GM23338 (cell line): ENCODE data around the gene IGSF11. TPM values are rescaled to one million over a fixed set of nuclear protein-coding genes. Genes with fewer than 3 reads are reported as not detected.

ENCODE experiments used
- ATAC-seq: fragments of 200-7000 bp; cut with Tn5 transposase; 3 replicates; pipeline ENCODE4 v1.9.1; 2020
- DNase-seq: peaks from one replicate; pipeline ENCODE4 v3.0.0-alpha.2; 2015; ENCODE audit warnings: low spot score
- H2AFZ ChIP-seq: fragments of 200-600 bp; sonication (generic); 2 replicates; pipeline ENCODE4 v1.8.0; 2016; ENCODE audit warnings: antibody characterized with exemption, mild to moderate bottlenecking, moderate library complexity
- H3F3A ChIP-seq: fragments of 200-600 bp; sonication (generic); replicated peaks from 2 replicates; pipeline ENCODE4 v1.8.0; 2017; ENCODE audit warnings: antibody characterized with exemption, mixed run types, low read depth
- H3K27ac ChIP-seq: fragments of 200-600 bp; sonication (generic); 2 replicates; pipeline ENCODE4 v1.6.1; 2016; ENCODE audit warnings: low read depth
- H3K27me3 ChIP-seq: fragments of 200-600 bp; sonication (generic); 2 replicates; pipeline ENCODE4 v1.8.0; 2016; ENCODE audit warnings: mild to moderate bottlenecking, mixed run types, moderate library complexity; ENCODE audit not compliant: insufficient read depth
- H3K36me3 ChIP-seq: fragments of 200-600 bp; sonication (generic); 2 replicates; pipeline ENCODE4 v1.8.0; 2016; ENCODE audit warnings: mild to moderate bottlenecking; ENCODE audit not compliant: insufficient read depth
- H3K4me1 ChIP-seq: fragments of 200-600 bp; sonication (generic); 2 replicates; pipeline ENCODE4 v1.8.0; 2016; ENCODE audit warnings: mild to moderate bottlenecking, moderate library complexity; ENCODE audit not compliant: insufficient read depth
- H3K4me2 ChIP-seq: fragments of 200-600 bp; sonication (generic); 2 replicates; pipeline ENCODE4 v1.7.1; 2017; ENCODE audit warnings: mixed run types
- H3K4me3 ChIP-seq: fragments of 200-600 bp; sonication (generic); 2 replicates; pipeline ENCODE4 v1.6.1; 2016; ENCODE audit warnings: mixed run types
- H3K79me2 ChIP-seq: fragments of 200-600 bp; sonication (generic); replicated peaks from 2 replicates; pipeline ENCODE4 v1.8.0; 2017; ENCODE audit warnings: mild to moderate bottlenecking; ENCODE audit not compliant: insufficient read depth
- H3K9me2 ChIP-seq: fragments of 200-600 bp; sonication (generic); 2 replicates; pipeline ENCODE4 v1.8.0; 2017; ENCODE audit not compliant: insufficient read depth
- H4K20me1 ChIP-seq: fragments of 200-600 bp; sonication (generic); replicated peaks from 2 replicates; pipeline ENCODE4 v1.8.0; 2017; ENCODE audit warnings: mild to moderate bottlenecking; ENCODE audit not compliant: insufficient read depth
- H3K27ac Mint-ChIP-seq: 2 replicates; pipeline ENCODE4 v1.8.0; 2020; ENCODE audit warnings: inconsistent platforms, mild to moderate bottlenecking, moderate library complexity, mixed read lengths
- H3K27me3 Mint-ChIP-seq: 3 replicates; pipeline ENCODE4 v1.8.0; 2022; ENCODE audit warnings: low read depth, mild to moderate bottlenecking, moderate library complexity, mixed read lengths, inconsistent platforms; ENCODE audit not compliant: insufficient read depth, poor library complexity
- H3K36me3 Mint-ChIP-seq: 3 replicates; pipeline ENCODE4 v1.8.0; 2021; ENCODE audit warnings: low read depth, mild to moderate bottlenecking, inconsistent platforms, moderate library complexity, mixed read lengths
- H3K4me1 Mint-ChIP-seq: 3 replicates; pipeline ENCODE4 v1.8.0; 2020; ENCODE audit warnings: mild to moderate bottlenecking, inconsistent platforms, mixed read lengths
- H3K4me3 Mint-ChIP-seq: 3 replicates; pipeline ENCODE4 v1.8.0; 2021; ENCODE audit warnings: moderate library complexity, mild to moderate bottlenecking, inconsistent platforms, mixed read lengths
- H3K9me3 Mint-ChIP-seq: 3 replicates; pipeline ENCODE4 v1.8.0; 2020; ENCODE audit warnings: moderate library complexity, mild to moderate bottlenecking, inconsistent platforms, mixed read lengths
- CTCF ChIP-seq, 2 experiments: fragments of 200-600 bp in 1 of 2; sonication (generic) in 1 of 2; conservative IDR thresholded peaks; 2 replicates each; pipeline versions ENCODE4 v1.5.1 to v1.6.1; 2016 to 2017; ENCODE audit warnings: antibody characterized with exemption in 2 of 2, low read depth in 2 of 2, mild to moderate bottlenecking in 2 of 2, moderate library complexity in 1 of 2
- EZH2 ChIP-seq: fragments of 200-600 bp; sonication (generic); IDR thresholded peaks from one replicate; pipeline ENCODE4 v1.8.0; 2017; ENCODE audit warnings: antibody characterized with exemption, mild to moderate bottlenecking, low read depth; ENCODE audit not compliant: unreplicated experiment
- JUNB ChIP-seq: IDR thresholded peaks from one replicate; pipeline ENCODE4 v1.6.1; 2016; ENCODE audit warnings: antibody characterized with exemption; ENCODE audit not compliant: unreplicated experiment
- NANOG ChIP-seq: IDR thresholded peaks from 2 replicates; pipeline ENCODE4 v1.6.1; 2016; ENCODE audit warnings: antibody characterized with exemption, borderline replicate concordance
- POLR2AphosphoS5 ChIP-seq: IDR thresholded peaks from 2 replicates; pipeline ENCODE4 v1.6.1; 2016; ENCODE audit warnings: antibody characterized with exemption, low read depth
- STAT1 ChIP-seq: IDR thresholded peaks from one replicate; pipeline ENCODE4 v1.6.1; 2016; ENCODE audit warnings: antibody characterized with exemption; ENCODE audit not compliant: unreplicated experiment
- ZNF114 ChIP-seq: fragments of 250-450 bp; sonication (Bioruptor Pico); IDR thresholded peaks from 2 replicates; pipeline ENCODE4 v1.5.0; 2020; ENCODE audit warnings: mild to moderate bottlenecking, moderate library complexity
- ZNF331 ChIP-seq: fragments of 250-450 bp; sonication (Bioruptor Pico); IDR thresholded peaks from 2 replicates; pipeline ENCODE4 v1.5.0; 2020; ENCODE audit warnings: low read depth, mild to moderate bottlenecking, moderate library complexity
- ZNF462 ChIP-seq: fragments of 250-450 bp; sonication (Bioruptor Pico); IDR thresholded peaks from 2 replicates; pipeline ENCODE4 v1.5.0; 2020; ENCODE audit warnings: mild to moderate bottlenecking, moderate library complexity
- polyA plus RNA-seq: library from polyadenylated mRNA; unstranded; fragments of >200 nt; fragmentation: Nextera tagmentation; extraction: Ambion mirVana; gene quantifications from 2 replicates; pipeline ENCODE4 v1.2.1, GENCODE V29; 2016
- total RNA-seq: library from RNA; depleted of rRNA; stranded (reverse); fragments of >200 nt; shearing (Covaris generic); gene quantifications from 2 replicates; pipeline ENCODE4 v1.2.3, GENCODE V29; 2014

The IGSF11 gene
- total and polyA plus RNA-seq, 2 experiments from 2014 or later = 0.68 to 1.8 TPM

- DNase-seq (no peak), ATAC-seq (no peak)
- Mint-ChIP-seq H3K4me1 (peaks cover 9% of the 10 kb centered on the region; the same call in 2 of the 3 replicates), H3K27me3 (no peaks in the 10 kb centered on the region), H3K4me3 (no peak overlapping the region), H3K9me3 (peaks cover 6% of the 10 kb centered on the region; the same call in 2 of the 3 replicates), H3K36me3 (no peaks in the 10 kb centered on the region), H3K27ac (no peak overlapping the region)
- H3K79me2 ChIP-seq = no peaks in the 10 kb centered on the region
- H4K20me1 ChIP-seq = no peaks in the 10 kb centered on the region
- H3K27me3 ChIP-seq = no peaks in the 10 kb centered on the region
- H2AFZ ChIP-seq = no peak overlapping the region
- H3K4me1 ChIP-seq = peaks cover 4% of the 10 kb centered on the region; the same call in 1 of the 2 replicates
- TF ChIP-seq STAT1 = no peak
- TF ChIP-seq ZNF462 = no peak
- TF ChIP-seq NANOG = no peak
- no peak for TF ChIP-seq ZNF114 (CRISPR knock-in tag)
- TF ChIP-seq POLR2AphosphoS5 = no peak
- no peak overlapping the region for H3K4me3 ChIP-seq
- no peaks in the 10 kb centered on the region for H3K36me3 ChIP-seq
- H3F3A ChIP-seq = no peaks in the 10 kb centered on the region
- H3K4me2 ChIP-seq = no peak overlapping the region
- H3K9me2 ChIP-seq = no peaks in the 10 kb centered on the region
- no peak overlapping the region for H3K27ac ChIP-seq
These were observed 122.5 kb downstream of the IGSF11 start for GRCh38 chr3:118912188-118912587.

GRCh38 chr3:118910332-118910731, 124.3 kb downstream of the IGSF11 start:
- no peaks in the 10 kb centered on the region for H3K9me2 ChIP-seq
- TF ChIP-seq STAT1 (no peak), ZNF331 (CRISPR knock-in tag) (no peak), EZH2 (no peak), CTCF (conservative IDR thresholded peaks at IDR 0.05; ENCODE audit: low read depth in 2 of 2) (no peak), JUNB (no peak)
- H3K36me3 Mint-ChIP-seq = no peaks in the 10 kb centered on the region

More at GRCh38 chr3:118910332-118910731, 124.3 kb downstream of the IGSF11 start:
- Mint-ChIP-seq H3K27me3 (no peaks in the 10 kb centered on the region), H3K4me3 (no peak overlapping the region), H3K27ac (no peak overlapping the region), H3K9me3 (peaks cover 6% of the 10 kb centered on the region; the same call in 2 of the 3 replicates), H3K4me1 (peaks cover 9% of the 10 kb centered on the region; the same call in 2 of the 3 replicates)
- Histone ChIP-seq H3K36me3 (no peaks in the 10 kb centered on the region), H3K4me1 (peaks cover 4% of the 10 kb centered on the region; the same call in 1 of the 2 replicates), H3K79me2 (no peaks in the 10 kb centered on the region), H4K20me1 (no peaks in the 10 kb centered on the region), H3K4me3 (no peak overlapping the region), H3K4me2 (no peak overlapping the region), H3F3A (no peaks in the 10 kb centered on the region), H3K27ac (no peak overlapping the region), H2AFZ (no peak overlapping the region), H3K27me3 (no peaks in the 10 kb centered on the region)
- DNase-seq = no peak
- ATAC-seq = no peak
